MV-4-11 (cell line): ENCODE data around the gene SUMF2.
"Not testable (repeated sequence)": the region's sequence is repeated elsewhere in the genome, so short reads cannot be mapped to it uniquely, and the experiment has no call there.

ENCODE experiments used
- DNase-seq: peaks from one replicate; lab custom pipeline; 2025; lab: John Stamatoyannopoulos, UW

The SUMF2 gene

GRCh38 chr7:56063500-56063881, 595 bp upstream of the SUMF2 start:
- DNase-seq = no peak

DNA sequence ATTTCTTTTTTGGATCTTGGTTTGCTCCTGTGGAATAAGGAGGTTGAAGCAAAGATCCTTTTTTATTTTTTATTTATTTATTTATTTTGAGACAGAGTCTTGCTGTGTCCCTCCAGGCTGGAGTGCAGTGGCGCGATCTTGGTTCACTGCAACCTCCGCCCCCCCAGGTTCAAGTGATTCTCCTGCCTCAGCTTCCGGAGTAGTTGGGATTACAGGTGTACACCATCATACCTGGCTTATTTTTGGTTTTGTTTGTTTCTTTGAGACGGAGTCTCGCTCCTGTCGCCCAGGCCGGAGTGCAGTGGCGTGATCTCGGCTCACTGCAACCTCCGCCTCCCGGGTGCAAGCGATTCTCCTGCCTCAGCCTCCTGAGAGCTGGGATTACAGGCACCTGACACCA, 2.3 kb downstream of the SUMF2 start:
- not testable (repeated sequence) for DNase-seq

DNA sequence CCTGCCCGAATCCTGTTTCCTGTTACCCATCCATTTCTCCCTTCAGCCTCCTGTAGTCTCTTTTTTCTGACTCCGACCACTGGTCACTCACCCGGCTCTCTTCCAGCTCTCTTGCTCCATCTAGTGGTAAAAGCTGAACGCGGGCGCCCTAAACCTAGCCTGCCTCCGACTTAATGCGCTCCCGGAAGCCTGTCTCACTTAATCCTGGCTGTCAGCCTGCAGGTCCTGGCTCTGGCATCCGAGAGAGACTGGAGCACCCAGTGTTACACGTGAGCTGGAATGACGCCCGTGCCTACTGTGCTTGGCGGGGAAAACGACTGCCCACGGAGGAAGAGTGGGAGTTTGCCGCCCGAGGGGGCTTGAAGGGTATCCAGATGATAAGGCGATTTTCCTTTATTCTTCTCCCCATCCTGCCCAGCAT, 10.3 kb downstream of the SUMF2 start:
- peak; percentile 58 for DNase-seq

DNA sequence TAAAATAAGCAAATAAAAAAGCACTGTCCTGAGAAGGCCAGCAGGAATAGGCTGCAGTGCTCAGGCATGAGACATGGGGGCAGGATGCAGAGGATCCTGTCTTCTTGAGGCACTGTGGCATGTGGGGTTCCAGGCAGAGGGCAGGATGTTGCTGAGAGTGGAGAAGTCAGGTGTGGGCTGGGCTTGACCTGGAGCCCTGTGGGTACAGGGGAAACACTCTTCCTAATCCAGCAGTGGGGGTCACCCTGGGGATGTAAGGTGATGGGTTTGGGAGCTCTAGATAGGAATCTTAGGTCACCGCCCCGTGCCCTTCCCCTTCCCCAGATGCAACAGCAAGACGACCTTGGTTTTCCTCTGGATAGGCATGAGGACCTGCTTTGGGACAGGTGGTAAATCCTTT, 13.6 kb downstream of the SUMF2 start:
- no peak for DNase-seq

DNA sequence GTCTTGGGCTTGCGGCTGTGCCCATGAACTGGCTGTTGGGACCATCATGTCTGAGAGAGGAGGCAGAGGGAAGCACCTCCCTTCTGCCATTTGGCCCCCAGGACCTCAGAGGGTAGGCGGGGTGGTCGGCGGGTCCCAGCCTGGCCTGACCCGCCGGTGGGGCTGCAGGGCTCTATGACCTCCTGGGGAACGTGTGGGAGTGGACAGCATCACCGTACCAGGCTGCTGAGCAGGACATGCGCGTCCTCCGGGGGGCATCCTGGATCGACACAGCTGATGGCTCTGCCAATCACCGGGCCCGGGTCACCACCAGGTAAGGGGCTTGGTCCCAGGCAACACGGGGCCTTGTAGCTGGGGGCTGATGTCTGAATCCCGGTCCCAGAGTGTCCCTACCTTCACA, 14.1 kb downstream of the SUMF2 start:
- no peak for DNase-seq

GRCh38 chr7:56079450-56080185, 15.5 kb downstream of the SUMF2 start:
- DNase-seq = peak; percentile 60

DNA sequence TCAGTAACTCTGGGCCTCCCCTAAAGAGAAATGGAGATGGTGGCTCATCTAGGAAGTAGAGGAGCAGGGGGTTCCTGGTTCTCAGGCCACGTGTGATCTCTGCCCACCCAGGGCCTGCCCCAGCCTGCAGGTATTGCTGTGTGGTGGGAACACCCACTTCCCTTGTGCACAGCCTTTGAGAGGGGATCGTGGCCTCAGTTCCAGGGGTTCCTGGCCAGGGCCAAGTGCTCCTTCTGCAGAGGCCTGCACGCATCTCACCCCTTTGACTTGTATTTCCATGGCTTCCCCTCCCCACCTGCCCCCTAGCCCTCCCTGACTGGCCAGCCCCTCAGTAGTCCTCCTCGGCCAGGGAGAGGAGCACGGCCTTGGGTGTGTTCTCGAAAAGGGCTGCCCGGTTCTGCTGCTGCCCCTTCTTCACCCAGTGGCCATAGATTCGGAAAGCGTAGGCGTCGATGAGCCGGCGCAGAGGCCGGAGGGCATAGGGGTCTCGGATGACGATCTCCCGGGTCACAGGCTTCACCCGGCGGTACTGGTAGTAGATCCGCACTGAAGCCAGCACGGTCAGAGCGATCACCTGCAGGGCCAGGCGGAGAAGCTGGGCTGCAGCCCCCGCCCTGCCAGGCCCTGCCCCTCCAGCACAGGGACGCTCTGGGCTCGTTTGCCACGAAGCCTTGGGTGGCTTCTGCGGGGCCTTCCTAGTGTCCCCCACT, 16.8 kb downstream of the SUMF2 start:
- DNase-seq = not testable (repeated sequence)

GRCh38 chr7:56081626-56082340, 17.7 kb downstream of the SUMF2 start:
- no peak for DNase-seq

DNA sequence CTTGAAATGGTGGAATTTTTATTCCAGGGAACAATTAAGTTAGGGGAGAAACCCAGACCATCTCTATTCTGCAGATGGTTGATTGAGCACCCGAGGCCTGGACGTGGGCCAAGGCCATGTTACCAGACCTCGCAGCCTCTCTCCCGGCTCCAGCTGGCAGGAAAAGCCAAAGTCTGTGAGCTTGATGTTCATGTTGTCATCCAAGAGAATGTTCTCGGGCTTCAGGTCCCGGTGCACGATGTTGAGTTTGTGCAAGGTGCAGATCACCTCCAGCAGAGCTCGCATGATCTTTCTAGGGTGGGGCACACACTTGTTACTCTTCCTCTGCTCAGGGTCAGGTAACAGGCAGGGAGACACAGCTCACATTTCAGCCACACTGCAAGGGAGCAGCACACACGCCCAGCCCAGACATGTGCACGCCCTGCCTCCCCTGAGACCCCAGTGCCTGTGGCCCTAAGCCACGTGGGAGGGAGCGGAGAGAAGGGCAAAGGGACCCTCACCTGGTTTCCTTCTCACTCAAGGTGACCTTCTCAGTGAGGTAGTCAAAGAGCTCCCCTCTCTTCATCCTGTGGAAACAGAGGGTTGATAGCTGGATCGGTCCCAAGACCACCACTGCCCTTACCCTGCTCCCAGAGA, 19.2 kb downstream of the SUMF2 start:
- DNase-seq = no peak

DNA sequence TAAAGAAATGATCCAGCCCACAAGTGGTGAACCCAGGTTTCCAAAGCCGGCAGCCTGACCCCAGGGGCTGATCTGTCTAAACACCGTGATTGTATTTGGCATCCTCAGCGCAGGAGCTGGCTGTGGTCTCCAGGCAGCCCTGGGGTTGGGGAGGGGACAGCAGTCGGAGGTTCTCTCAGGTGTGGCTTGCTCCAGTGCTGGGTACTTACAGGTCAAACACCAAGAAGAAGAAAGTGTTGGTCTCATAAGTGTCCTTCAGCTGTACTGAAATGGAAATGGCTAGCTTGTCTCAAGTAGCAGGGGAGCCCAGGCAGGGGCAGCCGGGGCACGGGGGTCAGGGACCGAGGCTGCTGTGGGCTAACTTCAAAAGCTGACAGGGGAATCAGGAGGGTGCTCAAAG, 22.7 kb downstream of the SUMF2 start:
- no peak for DNase-seq

GRCh38 chr7:56087445-56087844, 23.4 kb downstream of the SUMF2 start:
- DNase-seq = no peak

DNA sequence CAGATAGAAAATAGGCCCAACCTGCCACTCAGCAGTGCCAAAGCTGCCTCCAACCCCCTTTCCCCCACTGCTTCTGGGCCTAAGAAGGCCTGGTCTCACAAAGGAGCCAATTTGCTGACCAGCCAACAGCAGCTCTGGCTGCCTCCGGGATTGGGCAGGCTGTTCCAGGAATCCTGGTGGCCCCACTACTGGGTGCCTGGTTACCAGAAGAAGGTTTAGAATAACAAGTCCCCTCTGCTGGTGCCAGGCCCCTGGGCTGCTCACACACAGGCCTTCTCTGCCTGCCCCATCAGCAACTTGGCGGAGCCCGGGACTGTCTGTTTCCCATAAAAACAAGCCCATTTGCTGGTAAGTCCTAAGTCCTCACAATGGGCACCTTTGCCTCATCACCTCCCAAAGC, 27.5 kb downstream of the SUMF2 start:
- no peak for DNase-seq

DNA sequence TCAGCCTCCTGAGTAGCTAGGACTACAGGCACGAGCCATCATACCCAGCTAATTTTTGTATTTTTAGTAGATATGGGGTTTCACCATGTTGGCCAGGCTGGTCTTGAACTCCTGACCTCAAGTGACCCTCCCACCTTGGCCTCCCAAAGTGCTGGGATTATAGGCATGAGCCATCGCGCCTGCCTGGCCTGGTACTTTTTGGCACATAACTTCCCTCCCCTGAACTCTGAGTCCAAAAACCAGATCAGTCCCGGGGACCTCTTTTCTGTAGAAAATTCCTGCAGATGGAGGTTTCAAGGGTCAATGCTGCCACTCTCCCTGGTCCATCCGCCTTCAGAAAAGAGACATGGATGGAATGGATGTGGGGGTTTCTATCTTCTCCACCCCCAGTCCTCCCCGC, 28.3 kb downstream of the SUMF2 start:
- DNase-seq = not testable (repeated sequence)

DNA sequence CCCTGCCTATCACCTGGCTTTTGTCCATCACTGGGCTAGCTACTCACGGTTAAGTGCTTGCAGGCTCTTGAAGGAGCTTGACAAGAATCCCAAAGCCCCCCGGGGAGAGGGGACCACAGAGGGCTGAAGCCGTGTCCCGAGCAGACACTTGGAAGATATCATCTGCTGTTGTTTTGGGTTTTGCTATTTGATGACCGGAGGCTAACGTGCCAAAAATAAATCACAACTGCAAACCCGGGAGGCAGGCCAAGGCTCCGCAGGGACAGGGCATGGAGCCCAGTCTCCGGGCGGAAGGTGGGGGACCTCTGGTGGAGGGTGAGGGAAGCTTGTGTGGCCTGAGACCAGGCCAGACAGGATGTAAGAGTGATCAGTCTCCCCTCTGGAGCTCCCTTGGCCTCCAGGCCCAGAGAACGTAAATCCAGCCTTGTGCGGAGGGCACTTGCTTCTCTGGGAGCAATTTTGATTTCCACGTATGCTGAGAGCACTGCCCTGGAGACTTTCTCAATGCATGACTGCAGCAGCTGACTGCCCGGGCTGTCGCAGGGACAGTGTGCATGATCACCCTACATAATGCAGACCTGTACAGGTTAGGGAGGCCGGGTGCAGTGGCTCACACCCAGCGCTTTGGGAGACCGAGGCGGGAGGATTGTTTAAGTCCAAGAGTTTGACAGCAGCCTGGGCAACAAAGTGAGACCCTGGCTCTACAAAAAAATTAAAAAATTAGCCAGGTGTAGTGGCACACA, 28.9 kb downstream of the SUMF2 start, which contains the start of gene PHKG1:
Gene PHKG1 (minus strand): TSS at position 164 of the 743 bp plus-strand sequence. CDS start 4,011 bp downstream, outside the sequence.
- DNase-seq = no peak

GRCh38 chr7:56097700-56098099, 33.6 kb downstream of the SUMF2 start:
- peak; percentile 79 for DNase-seq

GRCh38 chr7:56098187-56099008, 34.3 kb downstream of the SUMF2 start:
- DNase-seq = not testable (repeated sequence)

DNA sequence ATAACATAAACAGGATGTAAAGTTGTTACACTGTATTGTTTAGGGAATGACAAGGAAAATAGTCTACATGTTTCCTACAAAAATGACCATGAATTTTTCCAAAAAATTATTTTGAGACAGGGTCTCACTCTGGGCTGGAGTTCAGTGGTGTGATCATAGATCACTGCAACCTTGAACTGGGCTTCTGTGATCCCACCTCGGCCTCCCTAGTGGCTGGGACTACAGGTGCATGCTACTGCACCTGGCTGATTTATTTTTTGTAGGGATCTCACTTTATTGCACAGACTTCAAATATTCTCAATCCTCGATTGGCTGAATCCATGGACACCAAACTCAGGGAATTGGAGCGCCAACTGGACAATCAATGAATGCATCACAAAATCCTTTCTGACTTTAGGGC, 35.6 kb downstream of the SUMF2 start:
- no peak for DNase-seq

GRCh38 chr7:56104138-56104537, 40.1 kb downstream of the SUMF2 start:
- not testable (repeated sequence) for DNase-seq

DNA sequence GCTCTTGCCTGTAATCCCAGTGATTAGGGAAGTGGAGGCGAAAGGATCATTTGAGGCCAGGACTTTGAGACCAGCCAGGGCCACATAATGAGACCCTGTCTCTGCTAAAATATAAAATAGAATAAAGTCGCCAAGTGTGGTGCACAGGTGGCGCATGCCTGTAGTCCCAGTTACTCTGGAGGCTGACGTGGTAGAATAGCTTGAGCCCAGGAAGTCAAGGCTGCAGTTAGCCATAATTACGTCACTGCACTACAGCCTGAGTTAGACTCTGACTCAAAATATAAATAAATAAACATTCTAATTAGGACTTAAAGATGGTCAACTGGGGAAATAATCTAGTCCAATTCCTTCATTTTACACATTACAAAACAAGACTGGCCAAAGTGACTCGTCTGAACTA, 41.4 kb downstream of the SUMF2 start:
- DNase-seq = peak; percentile 31
